GM12874 (cell line): Measurements from ENCODE around the gene NARS2.

ENCODE experiments used
- CTCF ChIP-seq: IDR thresholded peaks from 2 replicates; pipeline ENCODE4 v1.5.1; 2011; ENCODE audit warnings: low read depth, mild to moderate bottlenecking, control low read depth, low read length, moderate library complexity; ENCODE audit not compliant: insufficient read depth

NARS2 gene

GRCh38 chr11:78470861-78471442, 103.7 kb downstream of the NARS2 start:
- TF ChIP-seq CTCF = no peak

GRCh38 chr11:78469896-78470295, 104.8 kb downstream of the NARS2 start:
- no peak for TF ChIP-seq CTCF

GRCh38 chr11:78467931-78468330, 106.7 kb downstream of the NARS2 start:
- no peak for TF ChIP-seq CTCF

GRCh38 chr11:78467370-78467769, 107.3 kb downstream of the NARS2 start:
- TF ChIP-seq CTCF = no peak

GRCh38 chr11:78465169-78465942, 109.3 kb downstream of the NARS2 start:
- no peak for TF ChIP-seq CTCF

GRCh38 chr11:78460471-78460870, 114.2 kb downstream of the NARS2 start:
- no peak for TF ChIP-seq CTCF

- TF ChIP-seq CTCF = no peak
Observed at GRCh38 chr11:78459738-78460137, 114.9 kb downstream of the NARS2 start.
